Fibroblast of lung (primary cell): Measurements from ENCODE around the gene SYPL1. TPM values are rescaled to one million over a fixed set of nuclear protein-coding genes. Genes with fewer than 3 reads are reported as not detected.

Source experiments
- DNase-seq, 2 donors: peaks; one replicate each; pipeline versions ENCODE4 v3.0.0 to v3.0.0-alpha.2; 2010; ENCODE audit warnings: low read depth in 2 of 2
- H2AFZ ChIP-seq: 2 replicates; pipeline ENCODE4 v1.5.1; 2012; ENCODE audit warnings: low read length, control low read depth, inconsistent platforms
- H3K27ac ChIP-seq: 2 replicates; pipeline ENCODE4 v1.5.1; 2011; ENCODE audit warnings: low read length, control low read depth; ENCODE audit not compliant: insufficient read depth
- H3K27me3 ChIP-seq: 2 replicates; pipeline ENCODE4 v1.5.1; 2011; ENCODE audit warnings: mild to moderate bottlenecking, low read length; ENCODE audit not compliant: control insufficient read depth, insufficient read depth
- H3K36me3 ChIP-seq: 2 replicates; pipeline ENCODE4 v1.5.1; 2011; ENCODE audit warnings: low read length; ENCODE audit not compliant: control insufficient read depth, insufficient read depth
- H3K4me1 ChIP-seq: 2 replicates; pipeline ENCODE4 v1.5.1; 2011; ENCODE audit warnings: low read length; ENCODE audit not compliant: control insufficient read depth, insufficient read depth; ENCODE audit errors: extremely low read depth
- H3K4me2 ChIP-seq: 2 replicates; pipeline ENCODE4 v1.5.1; 2011; ENCODE audit warnings: low read length, control low read depth; ENCODE audit not compliant: insufficient read depth; ENCODE audit errors: extremely low read depth
- H3K4me3 ChIP-seq, 4 experiments: fragments of 200-600 bp in 1 of 4; sonication (generic) in 1 of 4; replicated peaks in 1 of 4; 2 replicates each; pipeline ENCODE4 v1.5.1; 2011 to 2016; ENCODE audit warnings: low read length in 4 of 4, low read depth in 3 of 4, mild to moderate bottlenecking in 3 of 4, control low read depth in 2 of 4, inconsistent platforms in 1 of 4, mixed read lengths in 1 of 4; ENCODE audit not compliant: insufficient read depth in 1 of 4; ENCODE audit errors: control extremely low read depth in 1 of 4
- H3K79me2 ChIP-seq: 2 replicates; pipeline ENCODE4 v1.5.1; 2012; ENCODE audit warnings: mild to moderate bottlenecking, low read length, inconsistent platforms; ENCODE audit not compliant: control insufficient read depth, insufficient read depth
- H3K9ac ChIP-seq: 2 replicates; pipeline ENCODE4 v1.5.1; 2011; ENCODE audit warnings: mild to moderate bottlenecking, low read length, control low read depth; ENCODE audit not compliant: insufficient read depth
- H3K9me3 ChIP-seq: 2 replicates; pipeline ENCODE4 v1.5.1; 2012; ENCODE audit warnings: low read depth, low read length; ENCODE audit not compliant: control insufficient read depth, insufficient read depth
- H4K20me1 ChIP-seq: 2 replicates; pipeline ENCODE4 v1.5.1; 2011; ENCODE audit warnings: low read length; ENCODE audit not compliant: control insufficient read depth, insufficient read depth; ENCODE audit errors: extremely low read depth
- CTCF ChIP-seq, 2 donors: IDR thresholded peaks in 1 of 2; conservative IDR thresholded peaks in 1 of 2; 1 replicate in 1 of 2; 2 replicates in 1 of 2; pipeline ENCODE4 v1.5.1; 2011 to 2012; ENCODE audit warnings: low read length in 2 of 2, control low read depth in 1 of 2, inconsistent platforms in 1 of 2, low read depth in 1 of 2, mild to moderate bottlenecking in 1 of 2
- EZH2 ChIP-seq: IDR thresholded peaks from 2 replicates; pipeline ENCODE4 v1.5.1; 2012; ENCODE audit warnings: low read length, control low read depth, mild to moderate bottlenecking; ENCODE audit errors: missing control alignments
- polyA plus RNA-seq, 2 donors: library from polyadenylated mRNA; depleted of rRNA in 1 of 2; stranded (reverse) in 1 of 2; unstranded in 1 of 2; fragments of >200 nt; gene quantifications; 2 replicates each; pipeline ENCODE4 v1.2.1, GENCODE V29; 2011 to 2012; ENCODE audit warnings: missing spikeins in 1 of 2
- total RNA-seq: library from RNA; depleted of rRNA; stranded (reverse); fragments of >200 nt; gene quantifications from 2 replicates; pipeline ENCODE4 v1.2.1, GENCODE V29; 2014

Gene SYPL1
- total and polyA plus RNA-seq, 2 donors (not counting 1 experiment from before 2014, with no cell fraction given): 71.0 to 132 TPM

- no peak overlapping the region for H3K27ac ChIP-seq
- no peak overlapping the region for H3K4me2 ChIP-seq
- no peaks in the 10 kb centered on the region for H3K79me2 ChIP-seq
- no peaks in the 10 kb centered on the region for H4K20me1 ChIP-seq
- no peak for DNase-seq
- H3K9me3 ChIP-seq: no peaks in the 10 kb centered on the region
- peaks cover 8% of the 10 kb centered on the region for H3K4me1 ChIP-seq
- H3K36me3 ChIP-seq: no peaks in the 10 kb centered on the region
- H3K9ac ChIP-seq: no peak overlapping the region
- TF ChIP-seq CTCF (conservative IDR thresholded peaks at IDR 0.05 in 1 of 2, IDR thresholded peaks at IDR 0.05 in 1 of 2; ENCODE audit: low read depth in 1 of 2, low read length in 2 of 2) (no peak), EZH2 (no peak)
- H3K4me3 ChIP-seq: no peak overlapping the region
- no peaks in the 10 kb centered on the region for H3K27me3 ChIP-seq
- H2AFZ ChIP-seq: no peak overlapping the region
Measured at GRCh38 chr7:106061301-106061979, 50.7 kb downstream of the SYPL1 start.

- Histone ChIP-seq H3K4me1 (peaks cover 5% of the 10 kb centered on the region), H3K27ac (no peak overlapping the region), H3K9me3 (no peaks in the 10 kb centered on the region), H3K9ac (no peak overlapping the region), H3K4me2 (no peak overlapping the region), H3K79me2 (no peaks in the 10 kb centered on the region), H3K4me3 (no peak overlapping the region), H3K27me3 (peaks cover under 1% of the 10 kb centered on the region), H4K20me1 (no peaks in the 10 kb centered on the region), H2AFZ (no peak overlapping the region), H3K36me3 (no peaks in the 10 kb centered on the region)
- TF ChIP-seq CTCF (conservative IDR thresholded peaks at IDR 0.05 in 1 of 2, IDR thresholded peaks at IDR 0.05 in 1 of 2; ENCODE audit: low read depth in 1 of 2, low read length in 2 of 2) (no peak), EZH2 (no peak)
- DNase-seq: no peak
Measured at GRCh38 chr7:106060394-106060920, 51.7 kb downstream of the SYPL1 start.

GRCh38 chr7:106059556-106059955, 52.6 kb downstream of the SYPL1 start:
- H2AFZ ChIP-seq: no peak overlapping the region
- TF ChIP-seq EZH2 (no peak), CTCF (conservative IDR thresholded peaks at IDR 0.05 in 1 of 2, IDR thresholded peaks at IDR 0.05 in 1 of 2; ENCODE audit: low read depth in 1 of 2, low read length in 2 of 2) (no peak)
- no peak overlapping the region for H3K9ac ChIP-seq
- no peaks in the 10 kb centered on the region for H3K79me2 ChIP-seq
- H3K27me3 ChIP-seq: peaks cover 2% of the 10 kb centered on the region
- no peak overlapping the region for H3K4me2 ChIP-seq
- no peak overlapping the region for H3K27ac ChIP-seq
- peaks cover under 1% of the 10 kb centered on the region for H3K4me1 ChIP-seq
- H3K4me3 ChIP-seq: no peak overlapping the region
- H4K20me1 ChIP-seq: no peaks in the 10 kb centered on the region
- no peak for DNase-seq
- H3K9me3 ChIP-seq: no peaks in the 10 kb centered on the region
- H3K36me3 ChIP-seq: no peaks in the 10 kb centered on the region
